WERI-Rb-1 (cell line): ENCODE data around the gene ITGA1.

Experiments
- DNase-seq: peaks from one replicate; pipeline ENCODE4 v3.0.0-alpha.2; 2020
- H3K27ac ChIP-seq: fragments of 250-450 bp; sonication (Bioruptor Pico); 2 replicates; pipeline ENCODE4 v1.5.1; 2020; ENCODE audit warnings: mild to moderate bottlenecking, moderate library complexity
- H3K27me3 ChIP-seq: fragments of 250-450 bp; sonication (Bioruptor Pico); 2 replicates; pipeline ENCODE4 v1.5.1; 2021; ENCODE audit warnings: mild to moderate bottlenecking, low read depth, moderate library complexity; ENCODE audit not compliant: insufficient read depth, severe bottlenecking
- H3K36me3 ChIP-seq: fragments of 250-450 bp; sonication (Bioruptor Pico); 2 replicates; pipeline ENCODE4 v1.5.1; 2020; ENCODE audit warnings: mild to moderate bottlenecking, moderate library complexity
- H3K4me3 ChIP-seq: 2 replicates; pipeline ENCODE4 v1.5.1; 2011; ENCODE audit warnings: low read depth, mild to moderate bottlenecking, control low read depth, low read length
- H3K9me3 ChIP-seq: fragments of 250-450 bp; sonication (Bioruptor Pico); 2 replicates; pipeline ENCODE4 v1.5.1; 2021; ENCODE audit warnings: mild to moderate bottlenecking, moderate library complexity; ENCODE audit not compliant: severe bottlenecking
- TF ChIP-seq, protein P1 (sequence below): IDR thresholded peaks from 2 replicates; pipeline ENCODE4 v1.5.1; 2011; ENCODE audit warnings: low read depth, mild to moderate bottlenecking, control low read depth, inconsistent platforms, low read length

The ITGA1 gene

DNA sequence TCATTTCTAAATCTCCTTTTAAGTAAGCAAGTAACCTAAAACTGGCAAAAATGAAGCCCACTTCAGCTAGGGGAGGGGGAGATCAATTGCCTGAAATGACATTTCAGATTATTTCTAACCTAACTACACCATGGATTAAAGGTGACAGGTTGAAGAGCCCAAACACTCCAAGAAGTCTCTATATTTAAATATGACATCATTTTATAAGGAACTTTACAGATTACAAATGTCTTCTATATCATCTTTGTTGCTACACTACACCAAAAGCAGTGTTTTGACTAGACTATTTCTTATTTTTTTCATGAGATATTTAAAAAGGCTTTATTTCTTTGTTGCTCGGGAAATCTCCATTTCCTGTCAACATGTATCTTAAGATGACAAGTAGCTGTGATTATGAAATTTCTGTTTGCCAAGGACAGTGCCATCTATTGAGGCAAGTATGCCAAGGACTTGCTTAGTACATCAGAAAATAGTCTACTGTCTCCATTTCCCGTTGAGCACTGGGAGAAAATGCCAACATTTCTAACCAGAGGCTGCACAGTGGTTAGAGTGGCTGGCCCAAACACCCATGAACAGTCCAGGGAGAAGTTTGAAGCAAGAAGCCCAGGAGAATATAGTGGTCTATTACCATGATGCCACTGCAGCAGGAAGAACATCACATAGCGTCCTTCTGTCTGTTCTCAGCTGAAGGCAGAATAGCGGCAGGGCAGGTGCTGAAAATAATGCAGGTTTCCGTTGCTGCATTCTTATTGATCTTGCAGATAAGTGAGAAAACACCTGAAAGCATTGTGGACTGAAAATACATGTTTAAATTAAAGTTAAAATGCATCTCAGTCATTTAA is 108.1 kb downstream of the ITGA1 start:
- no peak overlapping the region for H3K27ac ChIP-seq
- no peaks in the 10 kb centered on the region for H3K9me3 ChIP-seq
- H3K4me3 ChIP-seq, result no peak overlapping the region
- H3K27me3 ChIP-seq, result no peaks in the 10 kb centered on the region
- DNase-seq, result no peak
- H3K36me3 ChIP-seq, result no peaks in the 10 kb centered on the region
- TF ChIP-seq, protein P1, sequence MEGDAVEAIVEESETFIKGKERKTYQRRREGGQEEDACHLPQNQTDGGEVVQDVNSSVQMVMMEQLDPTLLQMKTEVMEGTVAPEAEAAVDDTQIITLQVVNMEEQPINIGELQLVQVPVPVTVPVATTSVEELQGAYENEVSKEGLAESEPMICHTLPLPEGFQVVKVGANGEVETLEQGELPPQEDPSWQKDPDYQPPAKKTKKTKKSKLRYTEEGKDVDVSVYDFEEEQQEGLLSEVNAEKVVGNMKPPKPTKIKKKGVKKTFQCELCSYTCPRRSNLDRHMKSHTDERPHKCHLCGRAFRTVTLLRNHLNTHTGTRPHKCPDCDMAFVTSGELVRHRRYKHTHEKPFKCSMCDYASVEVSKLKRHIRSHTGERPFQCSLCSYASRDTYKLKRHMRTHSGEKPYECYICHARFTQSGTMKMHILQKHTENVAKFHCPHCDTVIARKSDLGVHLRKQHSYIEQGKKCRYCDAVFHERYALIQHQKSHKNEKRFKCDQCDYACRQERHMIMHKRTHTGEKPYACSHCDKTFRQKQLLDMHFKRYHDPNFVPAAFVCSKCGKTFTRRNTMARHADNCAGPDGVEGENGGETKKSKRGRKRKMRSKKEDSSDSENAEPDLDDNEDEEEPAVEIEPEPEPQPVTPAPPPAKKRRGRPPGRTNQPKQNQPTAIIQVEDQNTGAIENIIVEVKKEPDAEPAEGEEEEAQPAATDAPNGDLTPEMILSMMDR, result no peak

DNA sequence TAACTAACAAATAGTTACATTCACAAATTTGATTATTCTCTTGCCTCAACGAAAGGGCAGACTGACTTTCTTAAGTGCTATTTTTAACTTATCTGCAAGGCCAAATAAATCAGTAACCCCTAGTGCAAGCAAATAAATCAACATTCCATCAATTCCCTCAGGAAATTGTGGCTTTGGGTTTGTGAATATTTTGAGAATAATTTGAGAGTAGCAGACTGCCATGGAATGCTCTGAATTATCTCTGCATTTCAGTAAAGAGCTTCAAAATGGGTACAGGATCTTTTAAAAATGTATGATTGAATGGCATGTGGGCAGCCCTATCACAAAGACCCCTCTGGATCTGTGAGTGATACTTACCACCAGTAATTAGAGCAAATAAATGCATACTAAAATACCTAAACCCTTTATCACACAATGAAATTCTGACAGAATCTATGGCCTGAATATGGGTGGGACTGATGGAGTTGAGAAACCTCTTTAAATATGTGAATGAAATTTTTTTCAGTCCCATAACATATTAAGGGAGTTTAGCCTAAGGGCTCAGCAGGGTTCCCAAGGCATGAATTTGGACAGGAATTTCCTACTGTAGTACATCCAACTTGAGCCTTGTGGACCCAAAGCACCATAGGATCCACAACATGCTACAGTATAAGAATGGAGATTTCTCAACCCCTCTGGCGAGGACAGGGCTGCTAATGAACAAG is 109.0 kb downstream of the ITGA1 start:
- DNase-seq, result no peak
- TF ChIP-seq, protein P1, result no peak
- no peak overlapping the region for H3K27ac ChIP-seq
- H3K36me3 ChIP-seq, result no peaks in the 10 kb centered on the region
- H3K9me3 ChIP-seq, result no peaks in the 10 kb centered on the region
- no peaks in the 10 kb centered on the region for H3K27me3 ChIP-seq
- no peak overlapping the region for H3K4me3 ChIP-seq

DNA sequence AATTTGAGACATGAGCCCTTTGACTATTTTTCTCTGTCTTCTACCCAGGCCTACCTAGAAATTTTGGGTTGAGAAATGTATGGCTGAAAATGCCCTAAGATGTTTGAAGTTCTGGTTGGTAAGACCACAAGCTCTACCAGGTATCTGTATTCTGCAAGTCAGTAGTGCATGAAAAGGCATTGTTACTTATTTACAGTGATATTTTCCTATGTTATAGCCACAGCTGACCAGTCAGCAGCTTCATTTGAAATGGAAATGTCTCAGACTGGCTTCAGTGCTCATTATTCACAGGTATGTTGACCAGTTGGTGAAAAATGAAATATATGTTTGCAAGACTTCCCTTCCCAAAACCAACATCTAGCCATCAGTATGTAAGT is 109.5 kb downstream of the ITGA1 start:
- Histone ChIP-seq H3K9me3 (no peaks in the 10 kb centered on the region), H3K4me3 (no peak overlapping the region), H3K36me3 (no peaks in the 10 kb centered on the region), H3K27me3 (no peaks in the 10 kb centered on the region), H3K27ac (no peak overlapping the region)
- no peak for DNase-seq
- TF ChIP-seq, protein P1, result no peak

DNA sequence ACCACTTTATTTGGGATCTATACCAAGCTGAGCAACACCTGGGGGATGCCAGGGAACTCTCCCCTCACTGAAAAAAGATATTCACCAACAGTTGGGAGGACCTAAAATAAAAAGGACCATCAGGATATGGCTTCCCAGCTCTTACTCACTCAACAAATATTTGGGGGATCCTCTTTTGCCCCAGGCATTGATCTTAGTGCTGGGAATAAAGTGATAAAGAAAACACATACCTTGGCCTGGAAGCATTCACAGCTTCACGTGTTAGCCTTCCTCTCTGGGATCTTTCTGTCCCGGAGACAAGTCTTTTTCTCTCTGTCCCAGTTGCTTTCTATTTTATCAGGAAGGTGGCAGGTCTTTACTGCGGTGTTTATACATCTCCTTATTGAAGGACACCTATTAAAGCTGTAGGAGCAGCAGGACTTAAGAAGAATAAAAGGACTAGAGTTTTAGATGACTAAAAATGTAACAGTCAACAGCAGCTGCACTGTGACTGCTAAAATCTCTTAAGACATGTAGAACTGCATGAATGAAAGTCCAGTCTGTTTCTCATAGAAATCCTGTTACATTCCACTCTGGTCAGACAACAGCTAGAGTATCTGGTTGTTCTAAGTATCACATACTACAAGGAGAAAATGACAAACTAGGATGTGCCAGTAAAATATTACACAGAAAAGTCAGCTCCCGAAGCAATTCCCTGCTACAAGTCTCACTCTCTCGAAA is 111.4 kb downstream of the ITGA1 start:
- no peaks in the 10 kb centered on the region for H3K27me3 ChIP-seq
- no peaks in the 10 kb centered on the region for H3K9me3 ChIP-seq
- no peak overlapping the region for H3K4me3 ChIP-seq
- no peak for DNase-seq
- TF ChIP-seq, protein P1, result no peak
- no peak overlapping the region for H3K27ac ChIP-seq
- no peaks in the 10 kb centered on the region for H3K36me3 ChIP-seq

DNA sequence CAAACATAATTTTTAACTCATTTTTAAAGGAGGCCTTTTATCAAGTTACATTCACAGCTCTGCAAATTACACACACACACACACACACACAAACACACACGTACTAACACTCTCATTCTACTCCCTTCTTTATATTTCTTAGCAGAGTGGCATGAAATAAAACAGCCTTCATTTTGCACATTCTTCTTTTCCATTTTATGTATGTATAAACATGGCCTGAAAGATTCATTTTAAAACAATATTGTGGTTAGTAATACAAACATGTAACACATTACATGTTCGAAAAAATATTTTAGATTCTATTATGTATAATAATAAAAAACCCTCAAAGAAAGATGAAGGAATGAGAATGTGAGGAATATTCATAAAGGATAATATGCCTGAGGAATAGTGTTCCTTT is 115.4 kb downstream of the ITGA1 start:
- no peak overlapping the region for H3K27ac ChIP-seq
- H3K27me3 ChIP-seq, result no peaks in the 10 kb centered on the region
- no peak overlapping the region for H3K4me3 ChIP-seq
- DNase-seq, result no peak
- TF ChIP-seq, protein P1, result no peak
- no peaks in the 10 kb centered on the region for H3K9me3 ChIP-seq
- H3K36me3 ChIP-seq, result no peaks in the 10 kb centered on the region
